K562 (cell line): ENCODE measurements around the gene FAM124B. TPM values are rescaled to one million over a fixed set of nuclear protein-coding genes. Genes with fewer than 3 reads are reported as not detected.

ENCODE experiments used
- ATAC-seq: fragments of 200-7000 bp; cut with Tn5 transposase; 3 replicates; pipeline ENCODE4 v1.9.1; 2020; ENCODE audit warnings: moderate library complexity
- BruUV-seq: library from RNA; stranded (reverse); fragments of 400-500 nt; replicated peaks from 2 replicates; lab custom pipeline; 2021; lab: Mats Ljungman, UMichigan
- CTCF ChIA-PET: fragments of 300-600 bp; formaldehyde crosslinking; extraction: SDS; loops from one replicate; lab custom pipeline; 2021; ENCODE audit warnings: low intra/inter-chr PET ratio; lab: Yijun Ruan, JAX
- POLR2A ChIA-PET: fragments of 300-600, 350-650 bp; sonication (Branson Sonifier 250); formaldehyde crosslinking; extraction: SDS; loops from one replicate; lab custom pipeline; 2021; ENCODE audit warnings: antibody characterized with exemption, inconsistent platforms; lab: Yijun Ruan, JAX
- DNase-seq, 4 experiments: peaks; one replicate each; pipeline versions ENCODE4 v3.0.0 to v3.0.0-alpha.2; 2011 to 2018; ENCODE audit warnings: low spot score in 3 of 4, mixed read lengths in 3 of 4; ENCODE audit errors: extremely low read depth in 1 of 4
- FAIRE-seq: peaks from 2 replicates; lab custom pipeline; 2011; peaks lifted over from hg19 to GRCh38; lab: Jason Lieb, UNC
- H2AFZ ChIP-seq: 2 replicates; pipeline ENCODE4 v1.6.0; 2011; ENCODE audit warnings: low read depth, low read length, control low read depth, inconsistent platforms
- H3K27ac ChIP-seq: fragments of 200-600 bp; 3 replicates; pipeline ENCODE4 v1.8.0; 2011; ENCODE audit warnings: low read depth, mild to moderate bottlenecking, control low read depth, inconsistent platforms, low read length, moderate library complexity, mixed read lengths; ENCODE audit errors: extremely low read depth
- H3K27me3 ChIP-seq, 2 experiments: fragments of 300-600 bp in 1 of 2; 2 replicates in 1 of 2; 3 replicates in 1 of 2; pipeline versions ENCODE4 v1.6.0 to v1.8.0; 2011; ENCODE audit warnings: inconsistent platforms in 2 of 2, low read length in 2 of 2, mild to moderate bottlenecking in 1 of 2, mixed read lengths in 1 of 2, moderate library complexity in 1 of 2; ENCODE audit not compliant: control insufficient read depth in 2 of 2, insufficient read depth in 2 of 2
- H3K36me3 ChIP-seq: fragments of 300-600 bp; 3 replicates; pipeline ENCODE4 v1.8.0; 2011; ENCODE audit warnings: mild to moderate bottlenecking, low read length, inconsistent platforms; ENCODE audit not compliant: control insufficient read depth, insufficient read depth
- H3K4me1 ChIP-seq, 2 experiments: fragments of 200-600 bp in 1 of 2; replicated peaks in 1 of 2; 2 replicates in 1 of 2; 3 replicates in 1 of 2; pipeline versions ENCODE4 v1.5.1 to v1.8.0; 2011; ENCODE audit warnings: inconsistent platforms in 2 of 2, low read length in 2 of 2, mild to moderate bottlenecking in 1 of 2, mixed read lengths in 1 of 2, moderate library complexity in 1 of 2; ENCODE audit not compliant: control insufficient read depth in 2 of 2, insufficient read depth in 2 of 2
- H3K4me2 ChIP-seq: 2 replicates; pipeline ENCODE4 v1.6.1; 2011; ENCODE audit warnings: low read length, control low read depth, inconsistent platforms, mixed read lengths; ENCODE audit not compliant: insufficient read depth
- H3K4me3 ChIP-seq: fragments of 200-600 bp; sonication (generic), shearing (Covaris generic); 2 replicates; pipeline ENCODE4 v1.5.1; 2016; ENCODE audit warnings: control low read depth, inconsistent platforms
- H3K79me2 ChIP-seq: fragments of 200-600 bp; 3 replicates; pipeline ENCODE4 v1.8.0; 2011; ENCODE audit warnings: low read length, inconsistent platforms; ENCODE audit not compliant: control insufficient read depth, insufficient read depth
- H3K9ac ChIP-seq, 2 experiments: 2 replicates each; pipeline versions ENCODE4 v1.6.0 to v1.6.1; 2011; ENCODE audit warnings: low read depth in 2 of 2, low read length in 2 of 2, control low read depth in 1 of 2, inconsistent platforms in 1 of 2, mild to moderate bottlenecking in 1 of 2, mixed read lengths in 1 of 2; ENCODE audit not compliant: insufficient read depth in 1 of 2
- H3K9me1 ChIP-seq: one replicate; pipeline ENCODE4 v1.6.0; 2011; ENCODE audit warnings: inconsistent platforms, mild to moderate bottlenecking, low read length, moderate library complexity; ENCODE audit not compliant: control insufficient read depth, insufficient read depth
- H3K9me3 ChIP-seq: replicated peaks from 2 replicates; pipeline ENCODE4 v1.5.1; 2011; ENCODE audit warnings: low read depth, low read length, inconsistent platforms; ENCODE audit not compliant: control insufficient read depth, insufficient read depth
- H4K20me1 ChIP-seq: replicated peaks from 2 replicates; pipeline ENCODE4 v1.6.1; 2011; ENCODE audit warnings: low read length, inconsistent platforms, mixed read lengths; ENCODE audit not compliant: control insufficient read depth, insufficient read depth
- BCL6 ChIP-seq: fragments of 250-450 bp; sonication (Bioruptor Pico); IDR thresholded peaks from 2 replicates; pipeline ENCODE4 v1.4.0; 2020
- CBX2 ChIP-seq: fragments of 200-600 bp; sonication (generic); IDR thresholded peaks from one replicate; pipeline ENCODE4 v1.6.1; 2012; ENCODE audit warnings: mild to moderate bottlenecking, low read length, inconsistent platforms; ENCODE audit not compliant: insufficient read depth, poor library complexity, severe bottlenecking
- CBX5 ChIP-seq: IDR thresholded peaks from 2 replicates; pipeline ENCODE4 v1.6.1; 2014; ENCODE audit warnings: low read depth, borderline replicate concordance
- CHD4 ChIP-seq: fragments of 200-600 bp; sonication (generic); IDR thresholded peaks from 3 replicates; pipeline ENCODE4 v1.6.1; 2012; ENCODE audit warnings: low read depth, mild to moderate bottlenecking, mixed read lengths, low read length, inconsistent platforms; ENCODE audit not compliant: insufficient read depth, insufficient replicate concordance, poor library complexity, severe bottlenecking
- PBX2 ChIP-seq, 2 experiments: IDR thresholded peaks in 1 of 2; conservative IDR thresholded peaks in 1 of 2; 2 replicates each; pipeline ENCODE4 v1.6.1; 2016; ENCODE audit warnings: low read depth in 2 of 2, mild to moderate bottlenecking in 1 of 2, missing compliant biosample characterization in 1 of 2, missing genetic modification characterization in 1 of 2, moderate library complexity in 1 of 2
- ZNF695 ChIP-seq: fragments of 450-650 bp; formaldehyde crosslinking; IDR thresholded peaks from 2 replicates; pipeline ENCODE4 v1.4.0; 2020; ENCODE audit warnings: mild to moderate bottlenecking, moderate library complexity
- WGBS: fragments of 100-300 bp; shearing (Covaris generic); methylation state at CpG from one replicate; pipeline ENCODE4 v1.1.6; 2016; ENCODE audit warnings: low coverage, mixed read lengths; ENCODE audit not compliant: insufficient coverage; ENCODE audit errors: missing lambda C conversion rate; 5-methylcytosine and 5-hydroxymethylcytosine counted together
- in situ Hi-C: fragments of 300-500 bp; cut with MboI; formaldehyde crosslinking; loops from 4 replicates; pipeline ENCODE4 v1.15.0; 2018; ENCODE audit warnings: inconsistent platforms, mixed read lengths
- intact Hi-C: fragments of 100-400 bp; cut with micrococcal nuclease; formaldehyde crosslinking; loops from 2 replicates; pipeline ENCODE4 v1.14.2; 2022
- polyA plus RNA-seq, 8 experiments: library from polyadenylated mRNA; depleted of rRNA in 4 of 8; stranded (reverse) in 5 of 8; unstranded in 3 of 8; fragments of >200 nt; fragmentation: Nextera tagmentation in 2 of 8; fragmentation: Illumina TruSeq in 1 of 8; extraction: Ambion mirVana in 2 of 8; extraction: Trizol in 1 of 8; gene quantifications; 2 replicates each; pipeline versions ENCODE4 v1.2.1 to v1.2.3, GENCODE V29; 2011 to 2014; ENCODE audit warnings: inconsistent platforms in 1 of 8, missing spikeins in 1 of 8
- total RNA-seq, 7 experiments: library from RNA; depleted of rRNA in 6 of 7; stranded (reverse); fragments of >200 nt in 6 of 7; fragmentation: Illumina TruSeq in 2 of 7; extraction: Trizol in 2 of 7; gene quantifications; 2 replicates each; pipeline versions ENCODE4 v1.2.1 to v1.2.3, GENCODE V29; 2011 to 2021; ENCODE audit warnings: low replicate concordance in 1 of 7
- TF ChIP-seq, protein P1 (sequence below): fragments of 250-450 bp; sonication (Bioruptor Pico); IDR thresholded peaks from 2 replicates; pipeline ENCODE4 v1.8.0; 2022; ENCODE audit warnings: moderate library complexity, mild to moderate bottlenecking, inconsistent platforms

FAM124B gene
- total and polyA plus RNA-seq, 9 of the 15 experiments (the other 6 are each of a cell fraction or from before 2014, with no cell fraction given), result 6.2 to 21.4 (median 9.3) TPM

DNA sequence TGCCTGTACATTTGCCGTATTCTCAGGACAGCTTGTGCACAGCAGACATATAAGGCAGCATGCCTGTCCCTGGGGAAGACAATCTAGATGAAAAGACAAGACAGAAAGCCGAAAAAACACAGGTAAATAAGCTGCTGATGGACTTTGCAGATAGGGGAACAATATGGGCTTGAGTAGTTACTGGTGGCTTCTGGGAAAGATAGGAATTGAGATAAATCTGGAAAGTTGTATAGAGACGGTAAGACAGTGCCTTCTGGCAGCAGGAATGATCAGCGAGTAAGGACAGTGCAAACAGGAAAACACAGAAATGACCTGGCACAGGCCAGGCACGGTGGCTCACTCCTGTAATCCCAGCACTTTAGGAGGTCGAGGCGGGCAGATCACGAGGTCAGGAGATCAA lies 70.2 kb downstream of the FAM124B start:
- H3K9ac ChIP-seq, result no peak overlapping the region
- H3K36me3 ChIP-seq, result no peaks in the 10 kb centered on the region
- no TSS peak for BruUV-seq
- H3K27me3 ChIP-seq, result no peaks in the 10 kb centered on the region
- no peaks in the 10 kb centered on the region for H3K9me3 ChIP-seq
- H2AFZ ChIP-seq, result no peak overlapping the region
- no peaks in the 10 kb centered on the region for H3K79me2 ChIP-seq
- no peak overlapping the region for H3K4me3 ChIP-seq
- no peaks in the 10 kb centered on the region for H3K9me1 ChIP-seq
- FAIRE-seq (no peak), DNase-seq (no peak), ATAC-seq (no peak)
- in situ Hi-C loops, result no loop called here
- WGBS, result 3% methylated on average over 8 of the region's 8 CpGs
- ChIA-PET CTCF (no interaction called here), POLR2A (no interaction called here)
- intact Hi-C loops, result no loop called here
- no peaks in the 10 kb centered on the region for H3K4me1 ChIP-seq
- H4K20me1 ChIP-seq, result no peaks in the 10 kb centered on the region
- TF ChIP-seq CBX2, result no peak
- no peak for TF ChIP-seq CBX5
- TF ChIP-seq, protein P1, sequence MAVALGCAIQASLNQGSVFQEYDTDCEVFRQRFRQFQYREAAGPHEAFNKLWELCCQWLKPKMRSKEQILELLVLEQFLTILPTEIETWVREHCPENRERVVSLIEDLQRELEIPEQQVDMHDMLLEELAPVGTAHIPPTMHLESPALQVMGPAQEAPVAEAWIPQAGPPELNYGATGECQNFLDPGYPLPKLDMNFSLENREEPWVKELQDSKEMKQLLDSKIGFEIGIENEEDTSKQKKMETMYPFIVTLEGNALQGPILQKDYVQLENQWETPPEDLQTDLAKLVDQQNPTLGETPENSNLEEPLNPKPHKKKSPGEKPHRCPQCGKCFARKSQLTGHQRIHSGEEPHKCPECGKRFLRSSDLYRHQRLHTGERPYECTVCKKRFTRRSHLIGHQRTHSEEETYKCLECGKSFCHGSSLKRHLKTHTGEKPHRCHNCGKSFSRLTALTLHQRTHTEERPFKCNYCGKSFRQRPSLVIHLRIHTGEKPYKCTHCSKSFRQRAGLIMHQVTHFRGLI (CRISPR knock-in tag), result no peak
- no peak for TF ChIP-seq BCL6 (CRISPR knock-in tag)
- TF ChIP-seq PBX2 (CRISPR knock-in tag; IDR thresholded peaks at IDR 0.05; ENCODE audit: low read depth), result no peak
- TF ChIP-seq PBX2 (tag; conservative IDR thresholded peaks at IDR 0.05; ENCODE audit: low read depth), result no peak
- no peak for TF ChIP-seq CHD4
- no peak for TF ChIP-seq ZNF695 (CRISPR knock-in tag)
- H3K27ac ChIP-seq, result no peak overlapping the region
- H3K4me2 ChIP-seq, result no peak overlapping the region
